Head of caudate nucleus (tissue), 42 donors: ENCODE results near the gene SLC12A8.

Source experiments
- DNase-seq, 42 donors: peaks; one replicate each; pipeline versions ENCODE4 v3.0.0 to v3.0.0-alpha.2; 2020 to 2021; ENCODE audit warnings: mixed read lengths in 7 of 42
- intact Hi-C: fragments of 100-400 bp; cut with DNase I; formaldehyde crosslinking; loops from one replicate; pipeline ENCODE4 v1.15.0; 2022

Gene SLC12A8

DNA sequence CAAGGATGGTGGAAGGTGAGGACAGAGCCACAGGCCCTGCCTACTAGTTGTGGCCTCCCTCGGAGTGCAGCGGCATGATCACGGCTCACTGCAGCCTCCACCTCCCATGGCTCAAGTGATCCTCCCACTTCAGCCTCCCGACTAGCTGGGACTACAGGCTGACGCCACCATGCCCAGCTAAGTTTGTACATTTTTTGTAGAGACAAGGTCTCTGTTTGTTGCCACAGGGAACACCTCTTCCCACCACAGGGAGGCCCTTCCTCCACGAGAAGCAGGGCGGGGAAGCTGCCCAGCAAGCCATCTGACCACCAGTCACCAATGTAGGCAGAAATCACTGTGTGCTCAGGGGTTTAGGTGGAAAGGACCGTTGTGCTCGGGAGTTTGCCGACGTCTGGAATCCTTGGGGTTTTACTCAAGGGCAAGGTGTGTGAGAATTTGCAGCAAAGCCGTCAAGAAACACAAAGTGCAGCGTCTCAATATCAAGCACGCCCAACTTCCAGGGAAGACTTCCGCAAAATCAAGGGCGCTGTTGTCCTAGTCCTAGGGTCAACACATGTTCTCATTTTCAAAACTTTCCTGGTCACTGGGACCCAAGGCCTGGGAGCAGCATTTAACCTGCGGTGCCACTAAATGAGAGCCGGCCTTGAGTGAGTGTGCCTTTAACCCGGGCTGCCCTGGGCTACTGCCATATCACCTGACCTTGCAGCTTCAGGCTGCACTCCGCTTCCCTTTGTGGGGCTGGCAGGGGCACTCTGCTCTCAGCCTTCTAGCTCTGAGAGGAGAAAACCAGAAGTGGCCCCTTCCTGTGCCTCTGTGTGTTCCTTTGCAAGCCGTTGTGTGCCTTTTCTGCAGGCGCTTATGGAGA is 65.7 kb downstream of the SLC12A8 start:
- DNase-seq: peak in 17 of 42 donors; percentile 15 to 64 (median 41)
- intact Hi-C loops: no loop called here

DNA sequence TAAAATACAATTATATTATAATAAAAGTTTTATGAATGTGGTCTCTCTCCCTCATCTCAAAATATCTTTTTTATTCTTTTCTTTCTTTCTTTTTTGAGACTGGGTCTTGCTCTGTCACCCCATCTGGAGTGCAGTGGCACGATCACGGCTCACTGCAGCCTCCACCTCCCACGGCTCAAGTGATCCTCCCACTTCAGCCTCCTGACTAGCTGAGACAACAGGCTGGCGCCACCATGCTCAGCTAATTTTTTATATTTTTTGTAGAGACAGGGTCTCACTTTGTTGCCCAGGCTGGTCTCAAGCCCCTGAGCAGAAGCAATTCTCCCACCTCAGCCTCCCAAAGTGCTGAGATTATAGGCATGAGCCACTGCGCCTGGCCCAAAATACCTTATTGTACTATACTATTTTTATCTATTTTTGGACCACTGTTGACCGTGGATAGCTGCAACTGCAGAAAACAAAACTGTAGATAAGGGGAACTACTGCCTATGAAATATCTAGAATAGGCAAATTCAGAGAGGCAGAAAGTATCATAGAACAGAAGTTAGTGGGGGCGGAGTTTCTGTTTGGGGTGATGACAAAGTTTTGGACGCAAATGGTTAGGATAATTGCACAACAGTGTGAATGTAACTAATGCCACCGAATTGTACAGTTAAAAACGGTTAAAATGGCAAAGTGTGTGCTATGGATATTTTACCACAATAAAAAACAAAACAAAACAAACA is 66.6 kb downstream of the SLC12A8 start:
- DNase-seq: no peak
- intact Hi-C loops: no loop called here

- no peak for DNase-seq
Measured at GRCh38 chr3:125144653-125145314, 67.8 kb downstream of the SLC12A8 start.

GRCh38 chr3:125143982-125144652 is 68.4 kb downstream of the SLC12A8 start:
- intact Hi-C loops: no loop called here

More at GRCh38 chr3:125144653-125145314, 67.8 kb downstream of the SLC12A8 start:
- intact Hi-C loops: no loop called here

GRCh38 chr3:125143538-125143937 is 69.0 kb downstream of the SLC12A8 start:
- intact Hi-C loops: no loop called here
- no peak for DNase-seq

More at GRCh38 chr3:125143982-125144652, 68.4 kb downstream of the SLC12A8 start:
- no peak for DNase-seq

DNA sequence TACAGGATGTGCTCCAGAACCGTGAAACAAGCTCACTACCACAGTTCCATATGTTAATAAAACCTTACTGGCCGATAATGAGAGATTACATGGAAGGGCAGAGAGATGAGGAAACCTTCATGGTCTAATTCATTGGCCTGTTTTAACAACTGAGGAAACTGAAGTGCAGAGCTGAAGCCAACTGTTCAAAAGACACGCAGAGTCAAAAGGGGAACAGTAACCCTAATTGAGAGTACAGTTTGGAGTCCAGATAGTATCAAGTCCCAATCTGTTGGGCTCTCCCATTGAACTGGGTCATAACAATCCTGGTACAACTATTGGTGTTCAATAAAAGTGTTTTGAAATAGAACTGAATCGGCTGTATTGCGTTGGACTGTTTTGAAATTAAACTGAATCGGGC is 69.6 kb downstream of the SLC12A8 start:
- intact Hi-C loops: no loop called here
- no peak for DNase-seq

GRCh38 chr3:125142420-125142778 is 70.1 kb downstream of the SLC12A8 start:
- no peak for DNase-seq
- intact Hi-C loops: no loop called here

GRCh38 chr3:125141596-125142419 is 70.7 kb downstream of the SLC12A8 start:
- peak in 40 of 42 donors; percentile 35 to 84 (median 68) for DNase-seq
- intact Hi-C loops: no loop called here

GRCh38 chr3:125140818-125141595 is 71.5 kb downstream of the SLC12A8 start:
- intact Hi-C loops: no loop called here

GRCh38 chr3:125140011-125140817 is 72.3 kb downstream of the SLC12A8 start:
- intact Hi-C loops: no loop called here
- no peak for DNase-seq

More at GRCh38 chr3:125140818-125141595, 71.5 kb downstream of the SLC12A8 start:
- DNase-seq: no peak

DNA sequence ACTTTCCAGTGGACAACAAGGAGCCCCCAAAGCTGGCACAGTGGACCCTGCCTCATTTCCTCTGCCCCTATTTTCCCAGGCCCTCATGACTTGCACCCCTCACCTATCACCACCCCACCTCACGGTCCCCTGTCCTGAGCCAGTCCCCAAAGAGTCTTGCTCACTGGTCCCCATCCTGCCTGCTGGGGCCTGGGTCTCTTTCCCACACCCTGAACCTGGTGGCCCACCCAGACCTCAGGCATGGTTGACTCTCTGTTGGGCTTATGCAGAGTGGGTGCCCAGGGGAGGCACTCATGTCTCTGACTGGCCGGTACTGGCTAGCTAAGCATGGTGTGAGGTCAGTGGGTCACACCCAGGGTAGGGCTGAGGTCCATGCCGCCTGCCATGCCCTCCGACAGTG is 73.2 kb downstream of the SLC12A8 start:
- intact Hi-C loops: loop anchor here (10.0 kb wide), 1 partner anchor 135 kb away; no protein-coding TSS in a partner anchor
- DNase-seq: no peak

DNA sequence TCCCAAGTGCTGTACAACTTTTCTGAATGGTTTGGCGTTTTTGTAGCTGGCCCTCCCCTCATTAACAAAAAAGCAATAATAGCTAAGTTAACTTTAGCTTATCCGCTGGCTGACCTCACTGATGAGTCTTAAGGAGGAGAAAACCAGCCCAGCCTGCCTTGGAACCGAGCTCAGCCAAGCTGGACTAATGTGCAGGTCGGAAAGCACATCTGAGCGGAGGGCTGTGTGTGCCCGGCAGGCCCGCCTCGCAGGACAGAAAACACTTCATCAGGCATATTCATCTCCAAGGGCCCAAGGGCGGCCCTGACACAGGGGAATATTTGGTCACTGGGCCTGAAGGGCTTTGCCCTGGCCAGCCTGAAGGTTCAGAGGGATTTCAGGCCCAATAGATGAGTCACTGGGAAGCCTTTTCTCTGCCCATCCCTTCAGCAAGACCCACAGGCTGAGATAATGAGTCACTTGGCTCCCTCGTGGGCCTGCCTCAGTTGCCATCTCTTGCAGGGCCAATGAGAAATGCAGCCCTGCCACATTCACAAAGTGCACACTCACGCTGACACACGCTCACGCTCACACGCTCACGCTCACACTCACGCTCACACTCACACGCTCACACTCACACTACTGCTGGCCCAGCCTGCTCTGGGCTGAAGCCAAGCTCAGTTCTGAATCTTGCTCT is 75.1 kb downstream of the SLC12A8 start:
- DNase-seq: no peak
- intact Hi-C loops: loop anchor here (10.0 kb wide), 1 partner anchor 133 kb away; no protein-coding TSS in a partner anchor

GRCh38 chr3:125136966-125137357 is 75.6 kb downstream of the SLC12A8 start:
- no peak for DNase-seq
- intact Hi-C loops: loop anchor here (10.0 kb wide), 1 partner anchor 132 kb away; no protein-coding TSS in a partner anchor

GRCh38 chr3:125136515-125136914 is 76.0 kb downstream of the SLC12A8 start:
- intact Hi-C loops: loop anchor here (10.0 kb wide), 1 partner anchor 132 kb away; no protein-coding TSS in a partner anchor
- DNase-seq: no peak

DNA sequence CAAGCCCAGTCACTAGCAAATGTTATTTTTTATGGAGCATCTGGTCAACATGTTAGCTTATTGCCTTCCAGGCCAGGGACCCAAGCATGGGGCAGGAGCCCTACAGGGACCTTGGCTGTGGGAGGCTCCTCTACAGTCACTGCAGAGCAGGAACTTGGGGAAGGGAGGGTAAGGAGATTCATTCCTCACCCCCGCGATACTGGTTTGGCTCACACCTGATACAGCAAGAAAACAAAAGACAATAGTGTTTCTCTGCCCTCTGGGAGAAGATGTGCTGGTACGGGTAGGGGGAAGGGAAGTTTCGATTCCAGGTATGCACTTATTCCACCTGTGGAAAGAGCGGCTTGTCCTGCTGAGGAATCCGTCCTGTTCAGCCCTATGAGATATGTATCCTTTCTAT is 77.6 kb downstream of the SLC12A8 start:
- DNase-seq: no peak
- intact Hi-C loops: loop anchor here (10.0 kb wide), 1 partner anchor 130 kb away; no protein-coding TSS in a partner anchor

- DNase-seq: no peak
- intact Hi-C loops: loop anchor here (10.0 kb wide), 1 partner anchor 128 kb away; no protein-coding TSS in a partner anchor
Measured at GRCh38 chr3:125132815-125133214, 79.7 kb downstream of the SLC12A8 start.
